Measurements from ENCODE around the gene DAZ1.
"Not testable (repeated sequence)": the region's sequence is repeated elsewhere in the genome, so short reads cannot be mapped to it uniquely, and the experiment has no call there.

The DAZ1 gene, protein sequence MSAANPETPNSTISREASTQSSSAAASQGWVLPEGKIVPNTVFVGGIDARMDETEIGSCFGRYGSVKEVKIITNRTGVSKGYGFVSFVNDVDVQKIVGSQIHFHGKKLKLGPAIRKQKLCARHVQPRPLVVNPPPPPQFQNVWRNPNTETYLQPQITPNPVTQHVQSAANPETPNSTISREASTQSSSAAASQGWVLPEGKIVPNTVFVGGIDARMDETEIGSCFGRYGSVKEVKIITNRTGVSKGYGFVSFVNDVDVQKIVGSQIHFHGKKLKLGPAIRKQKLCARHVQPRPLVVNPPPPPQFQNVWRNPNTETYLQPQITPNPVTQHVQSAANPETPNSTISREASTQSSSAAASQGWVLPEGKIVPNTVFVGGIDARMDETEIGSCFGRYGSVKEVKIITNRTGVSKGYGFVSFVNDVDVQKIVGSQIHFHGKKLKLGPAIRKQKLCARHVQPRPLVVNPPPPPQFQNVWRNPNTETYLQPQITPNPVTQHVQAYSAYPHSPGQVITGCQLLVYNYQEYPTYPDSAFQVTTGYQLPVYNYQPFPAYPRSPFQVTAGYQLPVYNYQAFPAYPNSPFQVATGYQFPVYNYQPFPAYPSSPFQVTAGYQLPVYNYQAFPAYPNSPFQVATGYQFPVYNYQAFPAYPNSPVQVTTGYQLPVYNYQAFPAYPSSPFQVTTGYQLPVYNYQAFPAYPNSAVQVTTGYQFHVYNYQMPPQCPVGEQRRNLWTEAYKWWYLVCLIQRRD

GRCh38 chrY:23198908-23199307, at the start of gene DAZ1:
Gene DAZ1, minus strand, starts transcription at chrY:23199008. Its CDS starts 208 bp downstream, at chrY:23198800.
- DNase-seq (ENCODE audit: low spot score): not testable (repeated sequence)

DNA sequence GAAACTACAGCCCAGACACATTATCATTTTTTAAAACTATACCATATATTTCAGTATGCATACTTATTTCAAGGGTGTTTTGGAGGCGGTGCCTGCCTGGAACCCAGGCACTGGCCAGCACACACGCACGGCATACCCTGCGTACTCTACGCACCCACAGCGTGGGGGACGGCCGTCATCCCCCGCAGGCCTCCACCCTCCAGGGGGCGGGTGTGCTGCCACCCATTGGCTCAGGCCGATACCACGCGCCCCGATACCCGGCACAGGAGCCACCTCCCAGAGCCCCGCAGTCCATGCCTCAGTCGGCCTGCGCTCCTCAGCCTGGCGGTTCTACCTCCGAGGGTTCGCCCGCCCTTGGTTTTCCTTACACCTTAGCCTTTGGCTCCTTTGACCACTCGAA, 20.4 kb upstream of the DAZ1 start, which contains the start of gene DAZ2:
Gene DAZ2 (plus strand): TSS at position 301 of the 400 bp plus-strand sequence. CDS start 208 bp downstream, outside the sequence.
- not testable (repeated sequence) for DNase-seq (ENCODE audit: low spot score)

- DNase-seq (ENCODE audit: low spot score): not testable (repeated sequence)
Observed at GRCh38 chrY:23210681-23211080, 11.9 kb upstream of the DAZ1 start.

- not testable (repeated sequence) for DNase-seq (ENCODE audit: low spot score)
Observed at GRCh38 chrY:23209802-23210495, 11.1 kb upstream of the DAZ1 start.

GRCh38 chrY:23207455-23207854, 8.6 kb upstream of the DAZ1 start:
- not testable (repeated sequence) for DNase-seq (ENCODE audit: low spot score)

Measured in D341Med (cell line).